ENCODE measurements around the gene TNK2. TPM values are rescaled to one million over a fixed set of nuclear protein-coding genes. Genes with fewer than 3 reads are reported as not detected.
"Not testable (repeated sequence)": the region's sequence is repeated elsewhere in the genome, so short reads cannot be mapped to it uniquely, and the experiment has no call there.

Gene TNK2
- total RNA-seq, 4 donors from 2014 or later, result 40.5 to 54.0 (median 49.3) TPM

DNA sequence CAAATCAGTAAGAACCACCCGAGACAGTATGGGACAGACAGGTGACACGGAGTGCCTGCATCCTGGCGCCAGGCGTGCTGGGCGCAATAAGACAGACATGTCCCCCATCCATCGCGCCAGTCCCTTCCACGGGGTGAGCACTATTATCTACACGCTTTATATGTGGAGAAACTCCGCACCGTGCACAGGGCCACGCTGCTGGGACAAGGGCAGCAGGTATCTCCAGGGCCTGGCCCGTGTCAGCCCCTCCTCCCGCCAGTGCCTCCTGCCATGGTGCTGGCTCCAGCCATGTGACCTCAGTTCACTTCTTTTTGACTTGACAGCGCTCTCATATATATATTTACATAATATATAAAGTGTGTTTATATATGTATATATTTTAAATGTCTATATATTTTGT, 42.6 kb downstream of the TNK2 start:
- TF ChIP-seq POLR2A (IDR thresholded peaks at IDR 0.05) (no peak), CTCF (IDR thresholded peaks at IDR 0.05 in 4 of 5, conservative IDR thresholded peaks at IDR 0.05 in 1 of 5) (no peak)
- peak in 1 of 2 donors; percentile 23 for DNase-seq
- Histone ChIP-seq H3K36me3 (peaks cover 0 to 38% of the 10 kb centered on the region in 2 donors), H3K27ac (peak overlapping the region in 2 of 4 donors; percentile 3 to 18), H3K27me3 (no peaks in the 10 kb centered on the region), H3K9me3 (no peaks in the 10 kb centered on the region), H3K4me1 (peaks cover 10 to 23% of the 10 kb centered on the region in 2 donors), H3K4me3 (no peak overlapping the region)
- no peak for ATAC-seq
- intact Hi-C loops (cut with DNase I; ENCODE audit: low total_unique reads) (no loop called here), in situ Hi-C loops (cut with MboI; ENCODE audit: low sequenced_read_pairs in 4 of 4) (no loop called here)

DNA sequence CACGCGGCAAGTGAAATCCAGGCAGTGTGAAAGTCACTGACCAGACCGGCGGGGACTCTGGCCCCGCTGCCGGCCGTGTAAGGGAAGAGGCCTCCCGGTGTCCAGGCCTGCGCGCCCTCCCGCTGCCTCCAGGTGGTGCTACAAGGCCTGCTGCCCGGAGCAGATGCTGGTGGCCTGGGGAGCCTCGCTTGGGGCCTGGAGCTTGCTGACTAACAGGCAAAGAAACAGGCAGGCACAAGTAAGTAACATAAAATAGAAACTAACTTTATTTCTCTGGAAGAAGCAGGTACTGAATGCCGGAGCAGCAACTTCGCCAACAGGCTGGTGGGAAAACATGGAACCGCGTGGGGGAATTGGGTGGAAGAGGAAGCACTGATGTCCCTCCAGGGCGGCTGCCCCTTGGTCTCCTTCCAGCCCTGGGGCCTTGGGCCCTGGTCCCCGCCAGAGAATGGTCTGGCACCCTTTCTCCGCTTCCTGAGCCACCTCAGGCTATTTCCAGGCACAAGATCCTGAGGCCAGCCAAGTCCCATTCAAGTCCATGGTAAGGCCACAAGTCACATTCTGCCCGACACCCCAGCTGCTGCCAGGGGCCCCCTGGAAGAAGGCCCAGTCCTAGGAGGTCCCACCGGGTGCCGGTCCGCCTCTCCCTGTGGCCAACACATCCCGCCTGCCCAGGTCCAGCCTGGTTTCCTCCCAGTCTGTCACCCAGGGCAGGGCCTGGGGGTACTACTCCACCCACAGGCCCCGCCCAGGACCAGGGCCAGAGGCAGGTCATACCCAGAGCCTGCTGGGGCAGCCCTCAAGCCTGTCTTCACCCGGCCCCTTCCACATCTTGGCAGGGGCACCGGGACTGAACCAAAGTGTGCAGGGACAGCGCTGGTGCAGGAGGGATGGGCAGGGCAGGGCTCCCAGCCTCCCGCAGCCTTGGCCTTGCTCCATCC, 45.0 kb downstream of the TNK2 start:
- Histone ChIP-seq H3K27me3 (no peaks in the 10 kb centered on the region), H3K4me3 (peak overlapping the region in 1 of 4 donors; percentile 2), H3K4me1 (peaks cover 10 to 23% of the 10 kb centered on the region in 2 donors), H3K9me3 (no peaks in the 10 kb centered on the region), H3K36me3 (peaks cover 0 to 19% of the 10 kb centered on the region in 2 donors), H3K27ac (peak overlapping the region; percentile 87 to 93 (median 90))
- in situ Hi-C loops (cut with MboI; ENCODE audit: low sequenced_read_pairs in 4 of 4), result loop anchor here in 2 of 4 donors (5.0 kb wide), 1 partner anchor 34 kb away; no protein-coding TSS in a partner anchor
- TF ChIP-seq CTCF (IDR thresholded peaks at IDR 0.05 in 4 of 5, conservative IDR thresholded peaks at IDR 0.05 in 1 of 5), result peak; percentile 97 to 99 (median 98)
- no peak for TF ChIP-seq POLR2A (IDR thresholded peaks at IDR 0.05)
- DNase-seq (peak; percentile 88 to 95), ATAC-seq (peak; percentile 86)
- intact Hi-C loops (cut with DNase I; ENCODE audit: low total_unique reads), result loop anchor here (1.0 kb wide), 2 partner anchors 31 to 52 kb away; no protein-coding TSS in a partner anchor

- ATAC-seq; H3K27me3 ChIP-seq; H3K9me3 ChIP-seq; DNase-seq; intact Hi-C loops (cut with DNase I; ENCODE audit: low total_unique reads); H3K4me3 ChIP-seq: not testable (repeated sequence)
- H3K27ac ChIP-seq, result peak overlapping the region; percentile 87 to 93 (median 90)
- H3K4me1 ChIP-seq, result peaks cover 10 to 23% of the 10 kb centered on the region in 2 donors
- H3K36me3 ChIP-seq, result peaks cover 0 to 11% of the 10 kb centered on the region in 2 donors
- in situ Hi-C loops (cut with MboI; ENCODE audit: low sequenced_read_pairs in 4 of 4), result loop anchor here in 2 of 4 donors (5.0 kb wide), 1 partner anchor 35 kb away; no protein-coding TSS in a partner anchor
Observed at GRCh38 chr3:195862318-195862717, 46.0 kb downstream of the TNK2 start.

GRCh38 chr3:195860456-195860855, 47.9 kb downstream of the TNK2 start:
- Histone ChIP-seq H3K4me1 (peaks cover 10 to 23% of the 10 kb centered on the region in 2 donors), H3K36me3 (no peaks in the 10 kb centered on the region), H3K9me3 (no peaks in the 10 kb centered on the region), H3K27me3 (no peaks in the 10 kb centered on the region), H3K4me3 (no peak overlapping the region), H3K27ac (no peak overlapping the region)
- TF ChIP-seq POLR2A (IDR thresholded peaks at IDR 0.05) (no peak), CTCF (IDR thresholded peaks at IDR 0.05 in 4 of 5, conservative IDR thresholded peaks at IDR 0.05 in 1 of 5) (no peak)
- ATAC-seq, result no peak
- in situ Hi-C loops (cut with MboI; ENCODE audit: low sequenced_read_pairs in 4 of 4) (loop anchor here in 2 of 4 donors (5.0 kb wide), 1 partner anchor 37 kb away; no protein-coding TSS in a partner anchor), intact Hi-C loops (cut with DNase I; ENCODE audit: low total_unique reads) (no loop called here)
- DNase-seq, result no peak

Measured in gastrocnemius medialis (tissue), 4 donors.